ENCODE data around the gene TMEM100.

Gene TMEM100

DNA sequence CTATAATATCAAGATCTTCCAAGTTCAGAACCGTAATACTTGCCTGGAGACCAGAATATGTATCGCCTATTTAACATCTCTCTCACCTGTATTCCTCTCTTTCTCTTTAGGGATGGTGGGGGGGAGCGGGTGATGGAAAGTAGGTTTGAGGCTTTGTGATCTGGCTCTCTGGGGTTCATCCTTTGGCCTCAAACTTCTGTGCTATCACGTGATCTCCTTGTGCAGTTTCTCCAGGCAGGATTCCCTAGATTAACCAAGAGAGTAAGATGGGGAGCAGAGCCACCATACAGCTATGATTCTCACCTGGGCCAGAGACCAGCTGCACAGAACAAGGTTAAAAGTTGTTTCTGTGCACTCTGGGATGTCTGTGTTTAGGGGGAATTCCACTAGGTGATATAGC is 5.2 kb downstream of the TMEM100 start:
- no peak for DNase-seq

DNA sequence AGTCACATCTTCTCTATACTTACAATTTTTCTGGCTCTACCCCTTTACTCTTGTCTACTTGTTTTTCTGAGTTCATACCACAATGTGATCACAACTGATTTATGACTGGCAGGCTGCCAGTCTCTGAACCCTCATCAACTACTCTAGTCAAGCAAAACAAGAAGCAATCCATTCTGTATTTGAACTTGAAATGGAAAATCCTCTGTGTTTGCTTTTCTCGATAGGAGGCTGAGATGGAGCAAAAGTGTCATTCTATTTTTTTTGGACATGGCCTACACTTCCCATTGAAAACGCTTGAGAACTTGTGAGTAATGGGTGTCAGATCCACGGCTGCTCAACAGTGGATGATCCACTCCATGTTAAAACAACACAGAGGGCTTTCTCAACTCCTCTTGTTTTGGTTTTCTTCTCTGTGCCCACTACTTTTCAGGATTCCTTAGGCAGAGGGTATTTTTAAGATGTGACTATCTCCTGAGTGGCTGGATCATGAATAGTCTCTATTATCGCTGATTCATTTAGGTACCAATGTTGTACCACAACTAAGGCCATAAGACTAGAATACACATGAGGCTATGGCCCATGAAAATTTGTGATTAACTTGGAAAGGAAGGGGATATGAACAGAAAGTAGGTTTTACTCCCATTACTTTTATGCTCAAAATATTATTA is 11.7 kb downstream of the TMEM100 start:
- DNase-seq, result no peak

DNA sequence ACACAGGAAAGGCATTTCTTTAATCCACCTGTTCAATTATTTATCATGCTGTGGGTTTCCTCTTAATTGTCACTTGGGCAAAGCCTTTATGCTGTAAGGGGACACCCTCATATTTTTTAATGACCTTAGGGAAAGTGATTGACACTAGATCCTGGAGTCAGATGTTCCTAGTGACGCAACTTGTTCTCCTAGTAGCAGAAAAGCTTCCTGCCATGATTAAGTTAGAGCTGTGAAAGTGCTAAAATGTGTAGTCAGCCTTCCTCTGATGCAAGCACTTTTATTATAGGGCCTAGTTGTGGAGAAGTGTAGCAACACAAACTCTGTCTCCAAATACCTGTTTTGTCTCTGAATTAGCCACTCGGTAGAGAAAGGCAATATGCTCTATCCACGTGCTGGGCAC is 12.3 kb downstream of the TMEM100 start:
- no peak for DNase-seq

DNA sequence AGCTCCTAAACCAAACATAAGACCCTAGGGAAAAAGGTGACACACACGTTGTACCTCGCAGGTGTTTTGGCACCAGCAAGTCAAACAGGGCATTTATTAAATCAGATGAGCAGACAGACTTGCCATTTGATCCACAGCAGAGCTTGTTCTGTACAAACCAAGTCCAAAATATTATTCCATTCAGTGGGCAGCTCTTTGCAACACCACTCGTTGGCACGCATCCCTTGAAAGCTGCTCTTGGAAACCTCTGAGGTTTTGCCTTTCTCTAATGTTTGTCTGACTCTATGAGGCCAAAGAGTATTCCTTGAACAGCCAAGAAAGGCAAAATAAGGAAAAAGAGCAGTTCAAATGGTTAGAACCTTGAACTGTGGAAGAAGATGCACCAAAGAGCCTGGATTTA is 12.7 kb downstream of the TMEM100 start:
- DNase-seq, result no peak

DNA sequence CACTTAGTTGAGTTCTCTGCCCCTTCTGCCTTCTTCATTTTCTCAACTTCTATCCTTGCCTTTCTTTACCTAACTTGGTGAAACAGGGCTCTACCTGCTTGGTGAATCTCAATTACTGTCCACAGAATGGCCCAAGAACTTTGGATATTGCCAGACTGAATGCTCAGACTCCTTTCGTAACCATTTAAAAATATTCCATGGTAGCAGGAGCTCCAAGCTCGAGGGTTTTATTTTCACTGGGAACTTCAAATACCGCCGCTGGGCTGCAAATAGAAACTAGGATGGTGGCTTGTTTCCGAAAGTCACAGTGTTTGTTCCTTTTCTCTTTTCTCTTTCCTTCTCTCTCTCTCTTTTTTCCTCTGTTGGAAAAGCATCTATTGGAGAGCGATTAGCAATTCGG is 13.2 kb downstream of the TMEM100 start:
- no peak for DNase-seq

DNA sequence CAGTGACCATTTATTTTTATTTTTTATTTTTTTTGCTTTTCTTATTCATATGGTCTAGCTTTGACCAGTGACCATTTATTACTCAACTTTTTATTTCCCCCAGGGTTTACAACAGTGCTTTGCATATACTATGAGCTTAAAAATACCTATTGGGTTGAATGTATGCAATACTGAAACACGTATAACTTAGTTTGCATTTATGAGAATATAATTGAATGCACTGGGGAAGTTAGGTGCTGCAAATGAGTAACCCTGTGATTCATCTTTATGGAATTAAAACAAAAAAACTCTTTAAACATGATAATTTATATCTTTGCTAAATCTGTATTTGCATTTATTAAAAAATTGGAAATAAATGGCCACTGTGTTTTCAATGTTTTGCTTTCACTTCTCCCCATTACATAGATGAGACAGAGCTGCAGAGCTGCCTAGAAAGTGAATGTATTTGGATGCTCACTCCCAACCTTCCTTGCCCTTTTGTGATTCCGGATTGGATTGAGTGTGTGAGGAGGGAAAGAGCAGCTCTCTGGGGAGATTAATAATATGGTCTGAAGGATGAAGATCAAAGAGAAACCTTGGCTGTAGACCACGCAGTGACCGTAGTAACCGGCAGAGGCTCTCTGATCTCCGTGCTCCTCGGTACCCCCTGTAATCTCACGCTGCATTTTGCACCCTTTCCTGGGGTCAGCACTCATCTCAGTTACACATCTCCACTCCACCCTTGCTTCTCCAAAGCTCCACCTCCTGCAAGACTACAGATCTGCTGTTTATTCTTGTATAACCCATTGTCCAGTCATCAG is 14.3 kb downstream of the TMEM100 start:
- no peak for DNase-seq

DNA sequence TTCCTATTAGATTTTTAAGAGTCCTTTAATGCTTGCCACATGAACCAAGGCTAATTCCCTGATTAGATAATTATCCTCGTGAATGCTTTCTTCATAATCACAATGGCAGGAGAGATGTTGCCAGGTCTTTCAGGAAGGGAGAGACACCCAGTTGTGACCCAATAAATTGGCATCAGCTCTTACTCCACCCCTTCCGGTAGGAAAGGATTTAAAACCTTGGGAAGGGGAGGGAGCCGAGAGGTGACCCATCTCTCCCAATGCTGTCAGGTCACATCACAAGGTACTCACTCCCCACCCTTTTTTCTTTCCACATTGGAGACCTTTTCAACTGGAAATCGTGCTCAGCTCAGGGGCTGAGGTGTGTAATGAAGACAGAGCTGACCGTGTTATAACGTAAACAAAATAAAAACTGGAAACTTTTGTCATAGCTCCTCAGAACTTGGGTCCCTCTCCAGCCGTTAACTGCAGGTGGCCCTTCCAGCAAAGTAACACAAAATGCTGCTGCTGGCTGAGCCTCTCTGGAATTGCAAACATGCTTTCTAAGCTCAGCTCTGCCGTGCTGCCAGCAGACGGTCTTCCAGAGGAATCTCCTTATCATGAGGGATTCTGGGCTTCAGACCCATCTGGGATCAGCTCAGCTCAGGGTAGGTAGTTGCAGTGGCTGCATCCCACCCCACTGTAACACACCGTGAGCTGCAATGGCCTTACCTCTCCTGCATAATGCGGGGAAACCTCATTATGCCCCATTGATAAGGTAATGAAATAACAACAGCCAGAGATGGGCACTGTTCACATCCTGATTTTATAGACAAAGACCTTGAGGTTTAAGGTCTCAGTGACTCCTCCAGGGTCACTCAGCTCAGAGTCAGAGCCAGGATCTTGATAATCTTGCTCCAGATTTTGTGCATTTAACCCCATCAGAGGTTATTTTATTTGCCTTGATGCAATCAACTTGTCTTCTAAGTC is 15.6 kb downstream of the TMEM100 start:
- no peak for DNase-seq

DNA sequence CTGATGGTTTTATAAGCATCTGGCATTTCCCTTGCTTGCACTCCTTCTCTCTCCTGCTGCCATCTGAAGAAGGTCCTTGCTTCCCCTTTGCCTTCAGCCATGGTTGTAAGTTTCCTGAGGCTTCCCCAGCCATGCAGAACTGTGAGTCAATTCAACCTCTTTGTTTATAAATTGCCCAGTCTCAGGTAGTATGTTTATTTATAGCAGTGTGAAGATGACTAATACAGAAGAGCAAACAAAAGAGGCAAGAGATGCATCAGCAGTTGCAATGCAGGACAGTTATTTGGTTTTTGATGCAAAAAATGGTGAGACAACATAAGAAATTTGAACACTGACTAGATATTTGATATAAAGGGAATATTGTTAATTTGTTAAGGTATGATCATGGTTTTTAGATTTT is 16.8 kb downstream of the TMEM100 start:
- DNase-seq, result no peak

DNA sequence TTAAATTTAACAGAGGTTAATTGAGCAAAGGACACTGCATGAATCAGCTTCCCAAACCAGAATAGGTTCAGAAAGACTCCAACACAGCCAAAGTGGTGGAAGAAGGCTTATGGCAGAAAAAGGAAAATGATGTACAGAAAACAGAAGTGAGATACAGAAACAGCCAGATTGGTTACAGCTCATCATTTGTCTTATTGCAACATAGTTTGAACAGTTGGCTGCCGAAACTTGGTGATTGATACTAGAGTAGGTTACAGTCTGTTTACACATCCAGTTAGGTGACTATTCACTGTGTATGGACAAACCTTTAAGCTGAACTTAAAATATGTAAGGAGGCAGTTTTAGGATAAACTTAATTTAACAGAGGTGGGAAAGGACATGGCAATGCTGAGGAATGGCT is 18.3 kb downstream of the TMEM100 start:
- DNase-seq, result no peak

DNA sequence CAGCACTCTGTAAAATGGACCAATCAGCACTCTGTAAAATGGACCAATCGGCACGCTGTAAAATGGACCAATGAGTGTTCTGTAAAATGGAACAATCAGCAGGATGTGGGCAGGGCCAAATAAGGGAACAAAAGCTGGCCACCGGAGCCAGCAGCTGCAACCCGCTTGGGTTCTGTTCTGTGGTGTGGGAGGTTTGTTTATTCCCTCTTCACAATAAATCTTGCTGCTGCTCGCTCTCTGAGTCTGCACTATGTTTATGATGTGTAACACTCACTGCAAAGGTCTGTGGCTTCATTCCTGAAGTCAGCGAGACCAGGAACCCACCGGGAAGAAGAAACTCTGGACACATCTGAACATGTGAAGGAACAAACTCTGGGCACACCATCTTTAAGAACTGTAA is 20.5 kb downstream of the TMEM100 start:
- no peak for DNase-seq

DNA sequence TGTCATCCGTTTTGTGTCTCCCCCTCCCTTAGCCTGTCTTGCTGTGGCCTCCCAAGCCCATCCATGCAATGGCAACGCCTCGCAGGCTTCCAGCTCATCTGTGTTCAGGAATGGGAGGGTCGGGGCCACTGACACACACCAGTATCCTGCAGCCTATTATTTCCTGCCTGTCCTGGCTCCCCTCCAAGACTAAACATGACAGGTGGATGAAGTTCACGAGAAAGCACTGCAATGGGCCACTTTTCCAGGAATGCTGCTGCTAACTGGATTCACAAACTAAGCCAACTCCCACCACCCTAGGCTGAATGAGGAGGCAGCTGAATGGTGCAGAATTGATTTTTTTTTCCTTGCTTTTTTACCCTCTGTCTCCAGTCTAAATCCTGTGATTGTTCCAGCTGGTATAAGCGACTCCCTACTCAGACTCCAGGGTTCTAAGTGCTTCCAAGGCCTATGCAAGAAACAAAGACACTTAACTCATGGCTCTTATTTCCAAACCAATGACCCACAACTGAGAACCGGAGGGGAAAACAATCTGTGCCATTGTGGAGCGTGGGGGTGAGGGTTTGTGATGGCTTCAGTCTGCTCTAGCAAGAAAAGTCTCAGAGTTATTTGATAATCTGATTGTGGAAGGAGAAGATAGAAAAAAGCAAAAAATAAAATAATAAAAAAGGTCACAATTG is 23.3 kb downstream of the TMEM100 start:
- no peak for DNase-seq

DNA sequence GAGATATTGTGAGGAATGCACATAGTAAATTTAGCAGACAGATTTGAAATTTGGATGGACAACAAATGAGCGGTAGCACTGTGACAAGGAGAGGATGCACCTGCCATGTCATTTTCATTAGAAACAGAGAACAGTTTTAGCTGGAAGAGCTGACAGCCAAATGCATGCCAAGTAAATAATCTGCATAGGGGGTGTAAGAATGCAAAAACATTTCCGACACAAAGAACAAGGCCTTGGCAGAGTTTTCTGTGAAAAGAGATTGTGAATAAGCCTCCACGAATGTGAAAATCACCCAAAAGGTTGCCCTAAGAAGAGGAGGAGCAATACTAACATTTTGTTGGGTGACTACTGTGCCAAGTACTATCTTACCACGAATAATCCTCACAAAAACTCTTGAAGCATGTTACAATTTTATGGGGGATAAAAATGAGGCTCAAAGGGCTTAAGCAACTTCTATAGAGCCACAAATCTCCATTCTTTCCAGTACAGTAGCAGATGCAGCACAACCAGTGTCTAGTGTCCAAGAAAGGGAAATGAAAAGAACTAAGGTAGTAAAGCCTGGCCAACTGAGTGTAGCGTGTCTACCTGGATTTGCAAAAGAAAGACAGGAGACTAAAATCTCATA is 28.3 kb downstream of the TMEM100 start:
- no peak for DNase-seq

DNA sequence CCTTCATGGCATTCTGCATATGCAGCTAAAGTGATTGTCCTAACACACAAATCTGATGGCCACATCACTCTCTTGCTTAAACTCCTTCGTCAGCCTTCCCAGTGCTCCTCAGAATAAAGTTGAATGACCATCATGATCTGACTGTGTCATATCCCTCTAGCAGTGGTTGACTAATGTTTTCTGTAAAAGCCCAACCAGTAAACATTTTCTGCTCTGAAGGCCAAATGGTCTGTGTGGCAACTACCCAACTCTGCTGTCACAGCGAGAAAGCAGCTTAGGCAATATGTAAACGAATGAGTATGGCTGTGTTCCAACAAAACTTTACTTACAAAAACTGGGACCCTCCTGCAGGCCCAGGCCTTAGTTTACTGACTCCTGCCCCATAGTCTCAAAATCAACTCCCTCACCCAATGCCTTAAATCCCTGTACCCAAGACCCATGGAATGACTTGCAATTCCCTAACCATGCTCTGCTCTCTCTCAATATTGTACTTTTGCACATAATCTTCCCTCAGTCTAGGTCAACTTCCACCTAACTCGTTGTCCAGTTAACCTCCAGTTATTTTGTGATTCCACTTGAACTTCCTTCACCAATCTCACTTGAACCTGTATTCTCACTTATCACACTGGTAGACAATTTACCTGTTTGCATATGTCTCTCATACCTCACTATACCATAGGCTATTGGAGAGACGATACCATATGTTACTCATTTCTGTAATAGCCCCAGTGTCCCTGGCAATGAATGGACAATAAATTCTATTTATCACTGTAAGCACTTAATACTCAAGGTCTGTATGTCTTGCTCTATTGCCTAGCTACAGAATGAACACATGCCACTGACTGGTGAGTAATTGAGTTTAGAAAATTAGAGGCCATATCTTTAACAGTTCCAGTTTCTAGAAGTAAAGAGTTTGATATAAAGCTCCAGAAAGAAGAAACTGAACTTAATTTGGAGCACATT is 29.1 kb downstream of the TMEM100 start:
- no peak for DNase-seq

DNA sequence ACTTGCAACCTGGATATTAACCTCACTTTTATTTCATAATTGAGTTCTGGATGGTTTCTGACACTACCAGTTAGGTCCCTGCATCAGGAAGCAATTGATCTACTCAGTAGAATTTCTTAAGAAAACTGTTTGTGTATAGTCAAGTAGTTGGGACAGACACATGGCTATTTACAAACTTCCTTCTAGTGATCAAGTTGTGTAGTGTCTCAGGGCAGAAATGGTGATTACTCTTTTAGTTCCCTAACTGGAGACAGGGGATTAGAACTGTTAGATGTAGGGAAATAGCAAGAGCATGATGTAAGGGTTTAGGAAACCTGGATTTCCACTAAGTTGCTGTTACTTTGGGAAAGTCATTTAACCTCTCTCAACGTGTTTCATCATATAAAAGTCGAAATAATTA is 30.4 kb downstream of the TMEM100 start:
- no peak for DNase-seq

DNA sequence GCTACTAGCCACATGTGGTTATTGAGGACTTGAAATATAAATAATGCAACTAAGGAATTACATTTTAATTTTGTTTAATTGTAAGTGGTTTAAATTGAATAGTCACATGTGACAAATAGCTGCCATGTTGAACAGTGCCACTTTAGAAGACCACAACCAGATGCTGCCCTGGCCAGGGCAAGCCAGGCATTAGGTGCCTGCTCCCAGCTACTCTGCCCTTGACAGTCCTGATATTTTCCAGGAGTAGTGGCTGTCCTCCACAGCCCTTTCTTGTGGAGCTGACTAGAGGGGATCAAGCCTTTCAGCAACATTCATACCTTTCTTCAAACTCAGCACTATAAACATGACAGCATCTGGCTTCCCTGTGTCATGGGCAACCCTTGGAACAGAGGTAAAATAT is 31.0 kb downstream of the TMEM100 start:
- no peak for DNase-seq

DNA sequence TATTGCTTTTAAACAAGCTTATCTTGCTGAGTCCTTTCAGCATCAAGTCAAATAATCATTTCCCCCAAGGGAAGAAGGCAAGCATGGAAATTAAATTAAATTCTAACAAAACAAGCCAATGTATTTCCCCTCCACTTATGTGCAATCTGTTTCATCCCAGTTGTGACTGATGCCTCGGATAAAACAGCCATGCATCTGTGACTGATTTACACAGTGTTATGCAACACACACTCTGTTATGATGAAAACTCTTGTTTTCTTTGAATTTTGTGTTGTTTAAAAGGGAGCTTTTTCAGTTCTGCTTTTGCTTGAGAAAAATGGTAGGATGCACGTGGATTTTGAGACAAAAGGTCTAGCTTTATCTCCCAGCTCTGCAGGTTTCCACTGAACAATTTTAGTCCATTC is 32.6 kb downstream of the TMEM100 start:
- DNase-seq, result no peak

DNA sequence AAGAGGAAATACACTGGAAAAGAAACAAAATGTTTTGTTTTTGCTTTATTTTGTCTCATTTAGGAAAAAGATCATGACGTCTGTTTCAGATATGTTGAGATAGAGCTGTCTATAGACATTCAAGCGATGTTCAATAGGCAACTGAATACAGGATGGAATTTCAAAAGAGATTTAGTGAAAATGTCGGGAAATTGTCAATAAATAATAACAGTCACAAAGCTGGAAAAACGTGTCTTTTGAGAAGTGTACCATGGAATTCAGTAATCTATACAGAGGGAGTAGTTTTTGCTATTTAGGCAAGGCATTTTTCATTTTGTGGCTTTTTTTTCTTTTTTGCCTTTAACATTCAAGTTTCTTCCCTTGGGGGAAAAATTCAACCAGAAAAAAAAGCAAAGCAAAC is 33.0 kb downstream of the TMEM100 start:
- no peak for DNase-seq

DNA sequence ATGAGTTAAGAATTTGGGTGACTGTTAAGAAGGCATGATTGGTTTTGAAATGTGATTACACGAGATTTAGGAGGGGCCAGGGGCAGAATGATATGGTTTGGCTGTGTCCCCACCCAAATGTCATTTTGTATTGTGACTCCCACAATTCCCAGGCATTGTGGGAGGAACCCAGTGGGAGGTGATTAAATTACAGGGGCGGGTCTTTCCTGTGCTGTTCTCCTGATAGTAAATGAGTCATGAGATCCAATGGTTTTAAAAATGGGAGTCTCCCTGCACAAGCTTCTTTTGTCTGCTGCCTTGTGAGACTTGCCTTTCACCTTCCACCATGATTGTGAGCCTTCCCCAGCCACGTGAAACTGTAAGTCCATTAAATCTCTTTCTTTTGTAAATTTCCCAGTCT is 34.6 kb downstream of the TMEM100 start:
- no peak for DNase-seq

DNA sequence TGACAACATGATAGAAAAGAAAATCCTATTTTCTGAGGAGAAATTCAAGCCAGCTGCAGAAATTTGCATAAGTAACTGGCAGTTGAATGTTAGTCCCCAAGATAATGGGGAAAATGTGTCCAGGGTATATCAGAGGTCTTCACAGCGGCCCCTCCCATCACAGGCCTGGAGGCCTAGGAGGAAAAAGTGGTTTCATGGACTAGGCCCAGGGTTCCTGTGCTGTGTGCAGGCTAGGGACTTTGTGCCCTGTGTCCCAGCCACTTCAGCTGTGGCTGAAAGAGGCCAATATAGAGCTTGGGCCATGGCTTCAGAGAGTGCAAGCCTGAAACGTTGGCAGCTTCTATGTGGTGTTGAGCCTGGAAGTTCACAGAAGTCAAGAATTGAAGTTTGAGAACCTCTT is 35.6 kb downstream of the TMEM100 start:
- DNase-seq, result no peak

DNA sequence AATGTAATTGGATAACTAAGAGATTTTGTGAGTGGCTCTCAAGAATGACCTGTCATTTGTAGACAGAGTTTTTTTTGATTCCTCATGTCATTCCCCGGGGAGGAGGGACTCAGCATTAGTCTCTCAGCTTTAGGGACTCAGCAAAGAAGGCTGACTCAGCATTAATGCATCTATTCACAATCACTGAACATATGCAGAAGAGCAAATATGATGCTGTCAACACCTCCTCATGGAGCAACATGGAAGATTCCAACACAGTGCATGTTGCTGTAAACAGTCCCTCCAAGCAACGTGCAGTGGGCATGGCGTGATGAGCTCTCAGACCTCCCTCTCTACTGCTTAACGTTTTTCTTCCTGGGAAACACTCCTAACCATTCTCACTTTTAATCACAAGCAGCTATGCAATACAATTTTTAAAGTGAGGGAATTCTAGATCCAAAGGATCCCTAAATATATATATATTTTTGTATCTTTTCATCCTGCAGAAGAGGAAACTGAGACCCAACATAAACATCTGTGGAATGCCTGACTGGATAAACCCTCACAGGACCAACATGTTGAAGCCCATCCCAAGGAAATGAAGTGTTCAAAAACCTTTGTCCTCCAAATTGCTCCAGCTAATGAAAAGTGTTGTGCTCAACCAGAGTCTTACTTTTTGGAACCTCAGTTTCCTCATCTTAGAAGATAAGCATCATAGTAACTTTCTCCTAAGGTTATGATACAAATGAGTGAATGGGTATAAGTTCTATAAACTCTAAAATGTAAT is 38.9 kb downstream of the TMEM100 start:
- DNase-seq, result no peak

DNA sequence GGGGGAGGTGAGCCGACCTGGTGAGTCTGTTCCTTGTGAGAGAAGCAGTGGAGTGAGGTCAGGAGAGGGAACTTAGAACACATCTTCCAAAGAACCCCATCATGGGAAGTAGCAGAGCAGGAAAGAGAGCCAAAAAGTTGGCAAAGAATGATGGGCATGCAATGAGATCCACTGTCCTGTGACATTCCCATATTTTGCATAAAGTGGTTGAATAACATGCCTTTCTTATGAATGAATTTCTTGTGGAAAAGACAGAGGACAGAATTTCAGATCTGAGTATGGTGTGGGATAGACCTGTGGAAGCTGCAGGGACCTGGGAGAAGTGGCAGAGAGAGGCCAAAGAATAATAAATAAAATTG is 41.3 kb downstream of the TMEM100 start:
- DNase-seq, result no peak

Measured in activated T-cell treated with anti-CD3 and anti-CD28 coated beads, Interleukin-2, amount 50 U/mL, for 48 hours (primary cell).